Panc1 (cell line): Measurements from ENCODE around the gene RNF138. TPM values are rescaled to one million over a fixed set of nuclear protein-coding genes. Genes with fewer than 3 reads are reported as not detected.

ENCODE experiments used
- ATAC-seq: fragments of 200-7000 bp; cut with Tn5 transposase; 2 replicates; pipeline ENCODE4 v1.9.1; 2020; ENCODE audit warnings: mild to moderate bottlenecking, moderate library complexity
- BruUV-seq: library from RNA; stranded (reverse); fragments of 400-500 nt; replicated peaks from 2 replicates; lab custom pipeline; 2021; lab: Mats Ljungman, UMichigan
- CTCF ChIA-PET: fragments of 300-600 bp; sonication (Branson Sonifier 250); formaldehyde crosslinking; loops from one replicate; lab custom pipeline; 2022; ENCODE audit warnings: antibody characterized with exemption; lab: Charles Lee
- POLR2A ChIA-PET: fragments of 300-600 bp; sonication (Branson Sonifier 250); formaldehyde crosslinking; loops from one replicate; lab custom pipeline; 2022; ENCODE audit warnings: antibody characterized with exemption; lab: Charles Lee
- DNase-seq: peaks from one replicate; pipeline ENCODE4 v3.0.0-alpha.2; 2010; ENCODE audit warnings: low read depth, low spot score
- H3K27ac ChIP-seq: 2 replicates; pipeline ENCODE4 v1.5.1; 2011; ENCODE audit warnings: mild to moderate bottlenecking, low read length, inconsistent platforms
- H3K27me3 ChIP-seq: fragments of 200-500 bp; sonication (Bioruptor generic); 2 replicates; pipeline ENCODE4 v1.6.0; 2014; ENCODE audit warnings: low read length, inconsistent platforms; ENCODE audit not compliant: control insufficient read depth, insufficient read depth
- H3K36me3 ChIP-seq: fragments of 200-500 bp; sonication (Bioruptor generic); 2 replicates; pipeline ENCODE4 v1.5.1; 2014; ENCODE audit warnings: inconsistent platforms, mild to moderate bottlenecking, low read length, moderate library complexity; ENCODE audit not compliant: control insufficient read depth, insufficient read depth
- H3K4me1 ChIP-seq: 2 replicates; pipeline ENCODE4 v1.5.1; 2011; ENCODE audit warnings: inconsistent platforms, mild to moderate bottlenecking, low read length, moderate library complexity; ENCODE audit not compliant: control insufficient read depth, insufficient read depth
- H3K4me3 ChIP-seq, 2 experiments: 2 replicates each; pipeline ENCODE4 v1.5.1; 2011 to 2012; ENCODE audit warnings: low read depth in 2 of 2, low read length in 2 of 2, mild to moderate bottlenecking in 2 of 2, inconsistent platforms in 1 of 2, moderate library complexity in 1 of 2
- H3K9me3 ChIP-seq: fragments of 200-500 bp; sonication (Bioruptor generic); 2 replicates; pipeline ENCODE4 v1.5.1; 2014; ENCODE audit warnings: low read depth, mild to moderate bottlenecking, inconsistent platforms, low read length, moderate library complexity; ENCODE audit not compliant: control insufficient read depth, insufficient read depth
- CTCF ChIP-seq: fragments of 450-650 bp; IDR thresholded peaks from 2 replicates; pipeline ENCODE4 v1.5.1; 2017; ENCODE audit warnings: mild to moderate bottlenecking
- POLR2AphosphoS5 ChIP-seq: IDR thresholded peaks from 2 replicates; pipeline ENCODE4 v1.6.1; 2012; ENCODE audit warnings: mild to moderate bottlenecking, low read depth, low read length, moderate library complexity
- REST ChIP-seq, 2 experiments: IDR thresholded peaks; 2 replicates each; pipeline ENCODE4 v1.6.1; 2011 to 2012; ENCODE audit warnings: low read depth in 2 of 2, control low read depth in 1 of 2, low read length in 1 of 2, mild to moderate bottlenecking in 1 of 2, moderate library complexity in 1 of 2; ENCODE audit not compliant: insufficient read depth in 1 of 2
- SIN3A ChIP-seq: IDR thresholded peaks from 2 replicates; pipeline ENCODE4 v1.6.1; 2012; ENCODE audit warnings: low read depth, mild to moderate bottlenecking, low read length, moderate library complexity, borderline replicate concordance; ENCODE audit not compliant: insufficient read depth
- TCF7L2 ChIP-seq: IDR thresholded peaks from 2 replicates; pipeline ENCODE4 v1.6.1; 2011; ENCODE audit warnings: mild to moderate bottlenecking, low read depth, low read length, inconsistent platforms
- in situ Hi-C: cut with HindIII; loops from 2 replicates; pipeline ENCODE4 v1.10.0; 2016; ENCODE audit warnings: low sequenced_read_pairs, low pct_unique_long_range_greater_than_20kb
- intact Hi-C: fragments of 100-400 bp; cut with micrococcal nuclease; formaldehyde crosslinking; loops from one replicate; pipeline ENCODE4 v1.10.0; 2022; ENCODE audit not compliant: unreplicated experiment
- total RNA-seq: library from RNA; stranded (reverse); gene quantifications from one replicate; pipeline ENCODE4 v1.2.1, GENCODE V29; 2021; ENCODE audit not compliant: unreplicated experiment

Gene RNF138
- total RNA-seq, 1 experiment from 2014 or later = 27.3 TPM

- Histone ChIP-seq H3K27me3 (no peaks in the 10 kb centered on the region), H3K27ac (no peak overlapping the region), H3K9me3 (no peaks in the 10 kb centered on the region), H3K4me1 (no peaks in the 10 kb centered on the region), H3K36me3 (peaks cover 6% of the 10 kb centered on the region), H3K4me3 (no peak overlapping the region)
- CTCF ChIA-PET = no interaction called here
- no TSS peak for BruUV-seq
- ATAC-seq (no peak), DNase-seq (no peak)
- intact Hi-C loops = no loop called here
- in situ Hi-C loops = no loop called here
- POLR2A ChIA-PET = no interaction called here
- TF ChIP-seq REST (IDR thresholded peaks at IDR 0.05; ENCODE audit: insufficient read depth in 1 of 2, low read depth in 2 of 2, low read length in 1 of 2) (no peak), TCF7L2 (no peak), POLR2AphosphoS5 (no peak), SIN3A (no peak), CTCF (no peak)
Observed at GRCh38 chr18:32110005-32110404, 18.3 kb downstream of the RNF138 start.

- Histone ChIP-seq H3K27me3 (no peaks in the 10 kb centered on the region), H3K4me3 (no peak overlapping the region), H3K27ac (no peak overlapping the region), H3K36me3 (peaks cover 6% of the 10 kb centered on the region), H3K4me1 (no peaks in the 10 kb centered on the region), H3K9me3 (no peaks in the 10 kb centered on the region)
- BruUV-seq = no TSS peak
- ChIA-PET POLR2A (no interaction called here), CTCF (no interaction called here)
- no peak for TF ChIP-seq POLR2AphosphoS5
- no peak for TF ChIP-seq TCF7L2
- TF ChIP-seq CTCF = no peak
- TF ChIP-seq REST (IDR thresholded peaks at IDR 0.05; ENCODE audit: insufficient read depth in 1 of 2, low read depth in 2 of 2, low read length in 1 of 2) = no peak
- no peak for TF ChIP-seq SIN3A
- no peak for DNase-seq
- intact Hi-C loops (no loop called here), in situ Hi-C loops (no loop called here)
- ATAC-seq = no peak
Observed at GRCh38 chr18:32111706-32112105, 20.0 kb downstream of the RNF138 start.
